Naive thymus-derived CD8-positive, alpha-beta T cell (primary cell): ENCODE data around the gene SNAPC2. TPM values are rescaled to one million over a fixed set of nuclear protein-coding genes. Genes with fewer than 3 reads are reported as not detected.
"Not testable (repeated sequence)": the region's sequence is repeated elsewhere in the genome, so short reads cannot be mapped to it uniquely, and the experiment has no call there.

Experiments used
- ATAC-seq, 2 donors: fragments of 150-1000 bp; cut with Tn5 transposase in 1 of 2; sonication (Bioruptor Pico), chemical (Tn5 transposase) in 1 of 2; 1 replicate in 1 of 2; 2 replicates in 1 of 2; pipeline ENCODE4 v1.10.0; 2021; ENCODE audit warnings: mild to moderate bottlenecking in 2 of 2, moderate library complexity in 2 of 2
- POLR2A ChIA-PET: fragments of 350-600 bp; sonication (Branson Sonifier 250); formaldehyde crosslinking; loops from one replicate; lab custom pipeline; 2021; ENCODE audit warnings: antibody characterized with exemption; lab: Charles Lee
- DNase-seq, 10 donors: peaks; one replicate each; pipeline versions ENCODE4 v3.0.0 to v3.0.0-alpha.2; 2020 to 2022
- H3K27ac Mint-ChIP-seq, 10 donors: one replicate each; pipeline ENCODE4 v1.8.0; 2020 to 2022; ENCODE audit warnings: mild to moderate bottlenecking in 10 of 10, mixed read lengths in 10 of 10, moderate library complexity in 4 of 10, inconsistent platforms in 1 of 10
- H3K27me3 Mint-ChIP-seq, 5 donors: one replicate each; pipeline ENCODE4 v1.8.0; 2021 to 2022; ENCODE audit warnings: mixed read lengths in 5 of 5
- H3K36me3 Mint-ChIP-seq, 3 donors: one replicate each; pipeline ENCODE4 v1.8.0; 2020 to 2022; ENCODE audit warnings: mixed read lengths in 3 of 3, mild to moderate bottlenecking in 2 of 3, inconsistent platforms in 1 of 3
- H3K4me1 Mint-ChIP-seq, 4 donors: one replicate each; pipeline ENCODE4 v1.8.0; 2021 to 2022; ENCODE audit warnings: mixed read lengths in 4 of 4
- H3K4me3 Mint-ChIP-seq, 10 donors: one replicate each; pipeline ENCODE4 v1.8.0; 2020 to 2022; ENCODE audit warnings: mild to moderate bottlenecking in 10 of 10, mixed read lengths in 10 of 10, moderate library complexity in 6 of 10, inconsistent platforms in 1 of 10
- H3K9me3 Mint-ChIP-seq, 9 donors: one replicate each; pipeline ENCODE4 v1.8.0; 2020 to 2022; ENCODE audit warnings: mixed read lengths in 9 of 9, mild to moderate bottlenecking in 3 of 9, inconsistent platforms in 1 of 9, moderate library complexity in 1 of 9
- polyA plus RNA-seq, 3 donors: library from polyadenylated mRNA; unstranded; fragments of 300-500 nt; fragmentation: Illumina TruSeq; gene quantifications; one replicate each; pipeline ENCODE4 v1.2.3, GENCODE V29; 2021
- total RNA-seq, 8 experiments: library from RNA in 2 of 8; stranded (reverse) in 2 of 8; gene quantifications; one replicate each; pipeline ENCODE4 v1.2.3 and lab custom pipeline; 2021 to 2026

The SNAPC2 gene
- total and polyA plus RNA-seq, 5 experiments from 2014 or later: 11.4 to 19.9 (median 14.3) TPM

DNA sequence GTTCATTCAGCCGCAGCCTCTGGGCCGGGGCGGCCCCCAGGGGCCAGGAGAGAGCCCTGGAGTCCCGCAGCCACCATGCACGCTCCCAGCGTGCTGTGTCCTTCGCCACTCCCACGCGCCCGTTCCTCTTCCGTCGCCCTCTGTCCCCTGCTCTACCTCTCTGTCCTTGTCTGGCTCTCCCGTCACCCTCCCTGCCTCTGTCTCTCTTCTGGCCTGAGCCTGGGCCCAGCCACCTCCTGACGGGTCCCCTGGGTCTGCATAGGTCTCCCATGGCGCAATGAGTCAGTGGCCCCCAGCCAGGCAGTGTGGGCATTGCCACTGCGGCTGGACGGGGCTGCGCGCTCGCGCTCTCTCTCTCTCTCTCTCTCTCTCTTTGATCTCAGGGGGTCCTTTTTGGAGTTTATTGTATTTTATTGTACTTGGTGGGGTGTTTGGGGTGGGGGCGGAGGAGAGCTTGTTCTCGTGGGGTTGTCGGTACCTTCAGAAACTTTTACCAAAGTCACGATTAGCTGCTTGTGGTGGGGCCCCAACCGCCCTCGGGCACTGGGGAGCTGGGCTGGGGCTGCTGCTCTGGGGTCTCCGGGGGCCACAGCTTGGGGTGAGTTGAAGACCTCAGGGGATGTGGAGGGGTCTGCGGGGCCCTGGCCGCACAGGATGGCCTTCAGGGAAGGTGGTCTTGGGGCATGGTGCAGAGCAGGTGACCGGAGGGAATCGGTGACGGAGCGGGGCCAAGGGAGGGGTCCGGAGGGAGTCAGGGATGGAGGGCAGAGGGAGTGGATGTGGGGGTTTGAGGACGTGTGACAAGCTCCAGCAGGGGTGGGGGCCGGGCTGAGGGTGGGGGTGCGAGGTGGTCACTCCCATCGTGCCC is 7.2 kb upstream of the SNAPC2 start:
- peak in 1 of 10 donors; percentile 7 for DNase-seq
- H3K4me1 Mint-ChIP-seq: peaks cover 5 to 24% (median 12%) of the 10 kb centered on the region in 4 donors
- no peaks in the 10 kb centered on the region for H3K9me3 Mint-ChIP-seq
- H3K27me3 Mint-ChIP-seq: peaks cover 5 to 25% (median 9%) of the 10 kb centered on the region in 5 donors
- POLR2A ChIA-PET: interaction anchor here (0.6 to 0.9 kb wide), 2 partner anchors 9 to 136 kb away, joined by 3 read pairs; partner anchors contain the start of gene MAP2K7
- H3K27ac Mint-ChIP-seq: no peak overlapping the region
- H3K4me3 Mint-ChIP-seq: no peak overlapping the region
- no peak for ATAC-seq
- H3K36me3 Mint-ChIP-seq: peaks cover 0 to 30% (median 12%) of the 10 kb centered on the region in 3 donors

DNA sequence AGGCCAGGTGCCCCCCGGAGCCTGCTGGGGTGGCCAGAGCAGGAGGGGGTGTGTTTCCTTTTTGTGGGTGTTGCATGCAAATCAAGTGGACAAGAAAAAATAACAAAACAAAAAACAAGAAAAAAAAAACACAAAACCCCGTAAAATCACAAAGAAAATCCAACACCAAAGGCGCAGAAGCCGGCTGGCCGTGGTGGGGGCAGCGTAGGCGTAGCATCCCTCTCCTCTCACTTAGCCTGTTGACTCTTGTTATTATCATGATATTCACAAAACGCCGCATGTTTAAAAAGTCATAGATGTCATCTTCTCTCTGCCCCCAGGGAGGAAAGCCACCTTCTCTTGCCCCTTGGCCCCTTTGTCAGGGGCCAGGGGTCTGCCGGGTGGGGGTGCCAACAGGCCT is 6.5 kb upstream of the SNAPC2 start:
- Mint-ChIP-seq H3K36me3 (peaks cover 0 to 30% (median 12%) of the 10 kb centered on the region in 3 donors), H3K27ac (no peak overlapping the region), H3K4me3 (no peak overlapping the region), H3K9me3 (no peaks in the 10 kb centered on the region), H3K27me3 (peaks cover 9 to 32% (median 12%) of the 10 kb centered on the region in 5 donors), H3K4me1 (peaks cover 7 to 19% (median 17%) of the 10 kb centered on the region in 4 donors)
- no peak for ATAC-seq
- no peak for DNase-seq
- POLR2A ChIA-PET: interaction anchor here (0.9 kb wide), 1 partner anchor 10 kb away, joined by 3 read pairs; the partner anchor contains the start of gene MAP2K7

DNA sequence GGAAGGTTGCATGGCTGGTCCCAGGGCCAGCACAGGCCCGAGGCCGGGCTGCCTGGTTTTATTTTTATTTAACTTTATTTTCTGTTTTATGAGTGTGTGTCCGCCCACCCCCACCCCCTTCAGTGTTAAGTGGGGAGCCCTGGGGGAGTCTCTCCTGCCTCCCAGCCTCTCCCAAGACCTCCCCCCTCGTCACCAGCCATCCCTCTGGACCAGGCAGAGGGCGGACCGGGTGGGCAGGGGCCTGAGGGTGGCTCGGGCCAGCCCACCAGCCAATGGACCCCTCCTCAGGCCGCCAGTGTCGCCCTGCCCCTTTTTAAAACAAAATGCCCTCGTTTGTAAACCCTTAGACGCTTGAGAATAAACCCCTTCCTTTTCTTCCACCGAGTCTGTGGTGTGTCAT is 6.0 kb upstream of the SNAPC2 start:
- DNase-seq: no peak
- Mint-ChIP-seq H3K36me3 (peaks cover 0 to 30% (median 12%) of the 10 kb centered on the region in 3 donors), H3K27ac (no peak overlapping the region), H3K27me3 (peaks cover 9 to 32% (median 12%) of the 10 kb centered on the region in 5 donors), H3K4me1 (peaks cover 7 to 19% (median 17%) of the 10 kb centered on the region in 4 donors), H3K9me3 (no peaks in the 10 kb centered on the region), H3K4me3 (peak overlapping the region in 1 of 10 donors; percentile 67)
- no peak for ATAC-seq
- POLR2A ChIA-PET: no interaction called here

DNA sequence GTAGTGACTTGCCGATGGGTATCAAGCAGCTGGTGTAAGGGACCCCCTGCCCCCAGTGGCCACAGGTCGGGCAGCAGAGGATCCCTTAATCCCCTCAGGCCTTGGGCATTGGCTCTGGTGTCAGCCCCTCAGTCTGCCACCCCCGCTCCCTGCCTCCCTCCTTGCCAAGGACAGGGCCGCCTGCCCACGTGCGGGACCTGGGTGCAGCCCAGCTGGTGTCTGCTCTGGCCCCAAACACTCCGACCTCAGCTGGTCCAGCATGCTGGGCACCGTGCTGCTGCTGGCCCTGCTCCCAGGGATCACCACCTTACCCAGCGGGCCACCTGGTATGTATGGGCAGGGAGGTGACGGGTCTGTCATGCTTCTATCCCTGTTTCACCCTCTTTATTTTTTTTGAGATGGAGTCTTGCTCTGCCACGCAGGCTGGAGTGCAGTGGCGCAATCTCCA is 5.5 kb upstream of the SNAPC2 start, which contains the start of gene TGFBR3L:
Gene TGFBR3L, plus strand, starts transcription at position 233 of the 448 bp plus-strand sequence.
- peaks cover 10 to 34% (median 13%) of the 10 kb centered on the region in 5 donors for H3K27me3 Mint-ChIP-seq
- ATAC-seq (no peak), DNase-seq (no peak)
- H3K4me3 Mint-ChIP-seq: peak within 1 kb of the TSS; percentile 14 to 77 (median 62)
- peaks cover 8 to 23% (median 20%) of the 10 kb centered on the region in 4 donors for H3K4me1 Mint-ChIP-seq
- peaks cover 0 to 30% (median 12%) of the 10 kb centered on the region in 3 donors for H3K36me3 Mint-ChIP-seq
- POLR2A ChIA-PET: no interaction called here
- peak within 1 kb of the TSS in 3 of 10 donors; percentile 38 to 57 (median 51) for H3K27ac Mint-ChIP-seq
- no peaks in the 10 kb centered on the region for H3K9me3 Mint-ChIP-seq

DNA sequence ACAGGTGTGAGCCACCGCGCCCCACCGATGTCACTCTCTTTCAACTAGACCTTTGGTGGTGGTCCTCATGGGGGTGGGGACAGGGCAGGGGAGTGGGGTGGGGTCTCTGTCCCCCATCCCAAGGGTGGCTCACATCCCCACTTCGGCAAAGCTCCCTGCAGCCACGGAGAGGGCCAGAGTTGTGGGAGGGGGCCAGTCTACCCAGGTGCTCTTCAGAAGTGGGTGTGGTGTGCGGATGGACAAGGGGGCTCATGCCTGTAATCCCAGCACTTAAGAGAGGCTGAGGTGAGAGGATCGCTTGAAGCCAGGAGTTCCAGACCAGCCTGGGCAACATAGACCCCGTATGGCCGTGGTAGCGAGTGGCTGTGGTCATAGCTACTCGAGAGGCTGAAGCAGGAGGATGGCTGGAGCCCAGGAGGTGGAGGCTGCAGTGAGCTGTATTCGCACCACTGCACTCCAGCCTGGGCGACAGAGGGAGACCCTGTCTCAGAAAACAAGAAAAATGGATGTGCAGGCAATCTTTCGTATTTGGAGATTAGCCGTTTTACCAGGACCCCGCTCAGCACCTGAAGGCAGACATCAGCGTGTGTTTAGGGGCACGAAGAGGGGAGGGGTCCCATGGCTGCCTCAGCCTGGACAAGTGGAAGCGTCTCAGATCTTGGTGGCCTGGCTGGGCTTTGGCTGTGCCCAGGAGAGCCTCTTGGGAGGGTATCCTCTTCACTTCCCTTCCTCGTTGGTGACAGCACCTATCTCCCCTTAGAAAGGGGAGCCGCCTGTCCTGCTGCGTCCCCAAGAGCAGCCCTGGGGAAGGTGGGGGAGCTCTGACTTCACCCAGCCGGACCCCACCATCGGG is 4.7 kb upstream of the SNAPC2 start:
- Mint-ChIP-seq H3K27ac (peak overlapping the region in 4 of 10 donors; percentile 38 to 57 (median 46)), H3K4me1 (peaks cover 13 to 28% (median 26%) of the 10 kb centered on the region in 4 donors), H3K27me3 (peaks cover 11 to 39% (median 18%) of the 10 kb centered on the region in 5 donors), H3K36me3 (peaks cover 0 to 30% (median 12%) of the 10 kb centered on the region in 3 donors), H3K4me3 (peak overlapping the region; percentile 33 to 77 (median 61)), H3K9me3 (no peaks in the 10 kb centered on the region)
- DNase-seq (peak in 1 of 10 donors; percentile 64), ATAC-seq (no peak)
- POLR2A ChIA-PET: interaction anchor here (0.6 to 1.3 kb wide), 6 partner anchors 12 to 46 kb away, joined by 4 to 7 read pairs (median 5); partner anchors contain the start of gene MAP2K7

GRCh38 chr19:7916103-7916954 is 3.8 kb upstream of the SNAPC2 start:
- Mint-ChIP-seq H3K27me3 (peaks cover 11 to 39% (median 18%) of the 10 kb centered on the region in 5 donors), H3K36me3 (peaks cover 0 to 24% (median 11%) of the 10 kb centered on the region in 3 donors), H3K9me3 (no peaks in the 10 kb centered on the region), H3K27ac (peak overlapping the region in 3 of 10 donors; percentile 33 to 51 (median 40)), H3K4me1 (peaks cover 16 to 34% (median 31%) of the 10 kb centered on the region in 4 donors), H3K4me3 (peak overlapping the region in 9 of 10 donors; percentile 23 to 80 (median 61))
- ATAC-seq: peak; percentile 1 to 3
- POLR2A ChIA-PET: interaction anchor here (0.6 to 7.5 kb wide), 9 partner anchors 8 to 52 kb away, joined by 3 to 66 read pairs (median 5); partner anchors contain the start of genes MAP2K7 and TIMM44
- DNase-seq: peak in 6 of 10 donors; percentile 23 to 50 (median 40)

GRCh38 chr19:7916955-7917266 is 3.2 kb upstream of the SNAPC2 start:
- ATAC-seq: no peak
- Mint-ChIP-seq H3K27ac (peak overlapping the region in 1 of 10 donors; percentile 60), H3K4me1 (peaks cover 18 to 40% (median 36%) of the 10 kb centered on the region in 4 donors), H3K36me3 (peaks cover 0 to 20% (median 7%) of the 10 kb centered on the region in 3 donors), H3K4me3 (peak overlapping the region; percentile 62 to 85 (median 79)), H3K27me3 (peaks cover 11 to 39% (median 18%) of the 10 kb centered on the region in 5 donors), H3K9me3 (no peaks in the 10 kb centered on the region)
- POLR2A ChIA-PET: interaction anchor here (0.7 to 7.5 kb wide), 5 partner anchors 8 to 52 kb away, joined by 3 to 66 read pairs (median 5); partner anchors contain the start of gene TIMM44
- no peak for DNase-seq

GRCh38 chr19:7917267-7918061 is 2.7 kb upstream of the SNAPC2 start:
- Mint-ChIP-seq H3K27me3 (peaks cover 11 to 39% (median 18%) of the 10 kb centered on the region in 5 donors), H3K4me3 (peak overlapping the region; percentile 12 to 85 (median 79)), H3K36me3 (peaks cover 0 to 23% (median 4%) of the 10 kb centered on the region in 3 donors), H3K4me1 (peaks cover 18 to 44% (median 41%) of the 10 kb centered on the region in 4 donors), H3K9me3 (no peaks in the 10 kb centered on the region), H3K27ac (peak overlapping the region in 4 of 10 donors; percentile 43 to 73 (median 60))
- DNase-seq: peak in 6 of 10 donors; percentile 36 to 56 (median 53)
- POLR2A ChIA-PET: interaction anchor here (0.6 to 7.5 kb wide), 7 partner anchors 9 to 299 kb away, joined by 3 to 69 read pairs (median 6); partner anchors contain the start of genes MAP2K7 and TIMM44
- peak; percentile 20 to 35 for ATAC-seq

- peaks cover 11 to 39% (median 18%) of the 10 kb centered on the region in 5 donors for H3K27me3 Mint-ChIP-seq
- ATAC-seq, DNase-seq, H3K9me3 Mint-ChIP-seq: not testable (repeated sequence)
- POLR2A ChIA-PET: interaction anchor here (0.6 to 7.5 kb wide), 4 partner anchors 10 to 298 kb away, joined by 6 to 69 read pairs (median 36); partner anchors contain the start of genes MAP2K7 and TIMM44
- H3K4me1 Mint-ChIP-seq: peaks cover 18 to 48% (median 43%) of the 10 kb centered on the region in 4 donors
- peak overlapping the region; percentile 39 to 65 (median 56) for H3K4me3 Mint-ChIP-seq
- H3K36me3 Mint-ChIP-seq: peaks cover 0 to 20% (median under 1%) of the 10 kb centered on the region in 3 donors
- H3K27ac Mint-ChIP-seq: peak overlapping the region in 5 of 10 donors; percentile 20 to 73 (median 43)
These were observed 2.0 kb upstream of the SNAPC2 start for GRCh38 chr19:7918062-7918614.
